PC-3 (cell line): ENCODE measurements around the gene NEAT1. TPM values are rescaled to one million over a fixed set of nuclear protein-coding genes. Genes with fewer than 3 reads are reported as not detected.

Experiments used
- ATAC-seq: fragments of 200-7000 bp; cut with Tn5 transposase; 2 replicates; pipeline ENCODE4 v1.9.1; 2020; ENCODE audit warnings: mild to moderate bottlenecking, moderate library complexity
- BruUV-seq: library from RNA; stranded (reverse); fragments of 400-500 nt; replicated peaks from 2 replicates; lab custom pipeline; 2021; lab: Mats Ljungman, UMichigan
- CTCF ChIA-PET: fragments of 300-600 bp; sonication (Branson Sonifier 250); formaldehyde crosslinking; loops from one replicate; lab custom pipeline; 2022; ENCODE audit warnings: antibody characterized with exemption; lab: Charles Lee
- POLR2A ChIA-PET: fragments of 300-600 bp; sonication (Branson Sonifier 250); formaldehyde crosslinking; loops from one replicate; lab custom pipeline; 2022; ENCODE audit warnings: antibody characterized with exemption; ENCODE audit not compliant: unreplicated experiment; lab: Charles Lee
- DNase-seq: peaks from one replicate; pipeline ENCODE4 v3.0.0-alpha.2; 2015
- H2AFZ ChIP-seq: fragments of 300-600 bp; sonication (generic); 2 replicates; pipeline ENCODE4 v1.6.0; 2016; ENCODE audit warnings: antibody characterized with exemption, low read length
- H3F3A ChIP-seq: fragments of 300-600 bp; sonication (generic); one replicate; pipeline ENCODE4 v1.6.0; 2017; ENCODE audit warnings: antibody characterized with exemption, low read length, control low read depth, mild to moderate bottlenecking; ENCODE audit not compliant: unreplicated experiment
- H3K27ac ChIP-seq: fragments of 300-600 bp; sonication (generic); 2 replicates; pipeline ENCODE4 v1.5.1; 2016; ENCODE audit warnings: mild to moderate bottlenecking, low read length
- H3K27me3 ChIP-seq: fragments of 300-600 bp; sonication (generic); 2 replicates; pipeline ENCODE4 v1.6.1; 2016; ENCODE audit warnings: low read length, mixed read lengths
- H3K36me3 ChIP-seq: fragments of 300-600 bp; sonication (generic); 2 replicates; pipeline ENCODE4 v1.6.1; 2016; ENCODE audit warnings: low read depth, mixed run types, low read length, mixed read lengths
- H3K4me1 ChIP-seq: fragments of 300-600 bp; sonication (generic); 2 replicates; pipeline ENCODE4 v1.5.1; 2016; ENCODE audit warnings: low read length; ENCODE audit not compliant: insufficient read depth
- H3K4me2 ChIP-seq: fragments of 300-600 bp; sonication (generic); 2 replicates; pipeline ENCODE4 v1.6.0; 2016; ENCODE audit warnings: low read length
- H3K4me3 ChIP-seq: fragments of 300-600 bp; sonication (generic); 2 replicates; pipeline ENCODE4 v1.5.1; 2016; ENCODE audit warnings: mild to moderate bottlenecking, low read length, mixed read lengths
- H3K79me2 ChIP-seq: fragments of 300-600 bp; sonication (generic); 2 replicates; pipeline ENCODE4 v1.6.1; 2017; ENCODE audit warnings: low read length, mixed read lengths
- H3K9ac ChIP-seq: fragments of 300-600 bp; sonication (generic); 2 replicates; pipeline ENCODE4 v1.6.0; 2016; ENCODE audit warnings: mild to moderate bottlenecking, low read length
- H3K9me2 ChIP-seq: fragments of 300-600 bp; sonication (generic); replicated peaks from 2 replicates; pipeline ENCODE4 v1.6.1; 2016; ENCODE audit warnings: mixed run types, low read length, mixed read lengths
- H3K9me3 ChIP-seq: fragments of 300-600 bp; sonication (generic); 2 replicates; pipeline ENCODE4 v1.6.1; 2016; ENCODE audit warnings: low read length, mixed read lengths
- H4K20me1 ChIP-seq: fragments of 300-600 bp; sonication (generic); 2 replicates; pipeline ENCODE4 v1.6.1; 2016; ENCODE audit warnings: low read length, mixed read lengths
- EZH2 ChIP-seq: fragments of 300-600 bp; sonication (generic); IDR thresholded peaks from one replicate; pipeline ENCODE4 v1.6.1; 2017; ENCODE audit warnings: antibody characterized with exemption, mild to moderate bottlenecking, low read length; ENCODE audit not compliant: unreplicated experiment
- EZH2phosphoT487 ChIP-seq: fragments of 300-600 bp; sonication (generic); IDR thresholded peaks from 2 replicates; pipeline ENCODE4 v1.6.1; 2018; ENCODE audit warnings: mild to moderate bottlenecking, antibody characterized with exemption, low read length, borderline replicate concordance
- intact Hi-C: fragments of 100-400 bp; cut with micrococcal nuclease; formaldehyde crosslinking; loops from 2 replicates; pipeline ENCODE4 v1.9.0; 2023
- total RNA-seq: library from RNA; depleted of rRNA; stranded (reverse); fragments of >200 nt; gene quantifications from 2 replicates; pipeline ENCODE4 v1.2.3, GENCODE V29; 2014
- TF ChIP-seq, protein P1 (sequence below): fragments of 300-600 bp; sonication (generic); conservative IDR thresholded peaks from 2 replicates; pipeline ENCODE4 v1.5.1; 2017; ENCODE audit warnings: antibody characterized with exemption, low read depth, mild to moderate bottlenecking, low read length

NEAT1 gene
- total RNA-seq, 1 experiment from 2014 or later: 47.9 TPM

DNA sequence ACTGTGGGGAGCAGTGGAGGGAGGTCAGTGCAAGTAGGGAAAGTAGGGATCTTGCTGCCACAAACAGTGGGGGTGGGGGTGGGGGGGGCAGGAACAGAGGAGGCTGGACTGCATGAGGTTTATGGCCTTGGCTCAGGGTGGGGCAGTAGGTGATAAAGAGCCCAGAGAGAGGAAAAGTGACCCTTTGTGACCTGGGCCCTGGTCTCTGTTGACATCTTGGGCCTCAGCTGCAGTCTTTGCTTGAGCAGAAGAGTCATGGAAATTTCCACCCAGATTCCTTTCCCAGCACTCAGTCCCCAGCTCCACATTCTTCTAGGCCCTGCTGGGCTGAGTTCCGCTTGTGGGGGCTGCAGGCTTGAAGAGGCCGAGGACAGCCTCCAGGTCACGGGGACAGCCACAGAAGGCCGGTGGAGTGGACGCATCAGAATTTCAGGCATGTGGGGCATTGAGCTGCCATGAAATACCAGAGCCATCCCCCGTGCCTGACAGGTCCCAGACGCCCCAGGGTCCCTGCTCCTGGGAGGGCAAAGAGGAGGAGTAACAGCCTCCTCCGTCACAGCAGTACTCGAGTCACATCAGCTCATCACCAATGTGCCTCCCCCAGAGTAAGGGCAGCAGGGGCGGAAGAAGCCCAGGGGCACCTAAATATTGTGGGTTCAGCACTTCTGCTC lies 66.6 kb downstream of the NEAT1 start:
- no peak for ATAC-seq
- H2AFZ ChIP-seq: no peak overlapping the region

DNA sequence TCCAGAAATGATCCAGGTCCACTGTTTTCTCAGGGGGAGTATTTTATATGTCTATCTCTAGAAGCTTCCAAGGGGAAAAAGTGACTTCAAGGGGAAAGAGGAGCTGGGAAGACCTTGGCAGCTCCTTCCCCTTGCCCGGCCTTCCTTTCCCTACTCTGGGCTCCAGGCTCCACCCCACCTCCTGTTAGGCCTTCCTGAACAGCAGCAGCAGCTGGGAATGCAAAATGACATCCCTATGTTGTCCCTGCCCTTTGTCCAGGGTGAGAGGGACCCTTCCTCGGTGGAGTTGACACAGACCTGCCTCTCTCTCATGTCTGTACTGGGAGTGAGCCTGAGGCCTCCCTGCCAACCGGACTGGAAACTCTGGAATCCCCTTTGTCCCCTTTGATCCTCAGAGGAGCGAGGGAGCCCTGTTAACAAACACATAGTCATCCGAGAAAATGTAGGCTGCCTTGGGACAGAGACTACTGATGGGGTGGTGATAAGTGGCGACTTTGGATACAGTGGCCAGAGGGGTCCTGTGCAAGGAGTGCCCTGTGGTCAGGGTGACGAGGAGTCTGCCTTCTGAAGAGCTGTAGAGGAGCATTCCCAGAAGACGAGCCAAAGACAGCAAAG lies 67.2 kb downstream of the NEAT1 start:
- no TSS peak for BruUV-seq
- ATAC-seq: no peak

More for the DNA sequence above, 66.6 kb downstream of the NEAT1 start:
- H3K4me1 ChIP-seq: peaks cover 54% of the 10 kb centered on the region
- intact Hi-C loops: no loop called here
- no peak overlapping the region for H3K4me3 ChIP-seq
- no peaks in the 10 kb centered on the region for H3K27me3 ChIP-seq
- H3F3A ChIP-seq: no peaks in the 10 kb centered on the region
- H3K27ac ChIP-seq: no peak overlapping the region
- no peaks in the 10 kb centered on the region for H4K20me1 ChIP-seq
- H3K9me3 ChIP-seq: no peaks in the 10 kb centered on the region
- ChIA-PET CTCF (interaction anchor here (0.6 kb wide), 1 partner anchor 19 kb away, joined by 5 read pairs; no protein-coding TSS in a partner anchor), POLR2A (interaction anchor here (2.6 kb wide), 1 partner anchor 9 kb away, joined by 21 read pairs; the partner anchor contains the start of gene MALAT1)
- no peak for DNase-seq
- TF ChIP-seq EZH2phosphoT487: no peak
- TF ChIP-seq, protein P1, sequence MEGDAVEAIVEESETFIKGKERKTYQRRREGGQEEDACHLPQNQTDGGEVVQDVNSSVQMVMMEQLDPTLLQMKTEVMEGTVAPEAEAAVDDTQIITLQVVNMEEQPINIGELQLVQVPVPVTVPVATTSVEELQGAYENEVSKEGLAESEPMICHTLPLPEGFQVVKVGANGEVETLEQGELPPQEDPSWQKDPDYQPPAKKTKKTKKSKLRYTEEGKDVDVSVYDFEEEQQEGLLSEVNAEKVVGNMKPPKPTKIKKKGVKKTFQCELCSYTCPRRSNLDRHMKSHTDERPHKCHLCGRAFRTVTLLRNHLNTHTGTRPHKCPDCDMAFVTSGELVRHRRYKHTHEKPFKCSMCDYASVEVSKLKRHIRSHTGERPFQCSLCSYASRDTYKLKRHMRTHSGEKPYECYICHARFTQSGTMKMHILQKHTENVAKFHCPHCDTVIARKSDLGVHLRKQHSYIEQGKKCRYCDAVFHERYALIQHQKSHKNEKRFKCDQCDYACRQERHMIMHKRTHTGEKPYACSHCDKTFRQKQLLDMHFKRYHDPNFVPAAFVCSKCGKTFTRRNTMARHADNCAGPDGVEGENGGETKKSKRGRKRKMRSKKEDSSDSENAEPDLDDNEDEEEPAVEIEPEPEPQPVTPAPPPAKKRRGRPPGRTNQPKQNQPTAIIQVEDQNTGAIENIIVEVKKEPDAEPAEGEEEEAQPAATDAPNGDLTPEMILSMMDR: no peak
- TF ChIP-seq EZH2: no peak
- no peak overlapping the region for H3K9ac ChIP-seq
- H3K36me3 ChIP-seq: no peaks in the 10 kb centered on the region
- H3K79me2 ChIP-seq: 0 out of 2 replicates have a peak, but pooled peaks cover 3% of the 10 kb centered on the region
- H3K9me2 ChIP-seq: no peaks in the 10 kb centered on the region
- no TSS peak for BruUV-seq
- H3K4me2 ChIP-seq: no peak overlapping the region

More for the DNA sequence above, 67.2 kb downstream of the NEAT1 start:
- Histone ChIP-seq H3K27me3 (no peaks in the 10 kb centered on the region), H3K79me2 (0 out of 2 replicates have a peak, but pooled peaks cover 3% of the 10 kb centered on the region), H3K9me2 (no peaks in the 10 kb centered on the region), H2AFZ (no peak overlapping the region), H3K9me3 (no peaks in the 10 kb centered on the region), H3K36me3 (no peaks in the 10 kb centered on the region), H3K27ac (no peak overlapping the region), H3K9ac (no peak overlapping the region), H3K4me1 (peaks cover 60% of the 10 kb centered on the region), H4K20me1 (no peaks in the 10 kb centered on the region), H3F3A (no peaks in the 10 kb centered on the region), H3K4me2 (no peak overlapping the region), H3K4me3 (no peak overlapping the region)
- intact Hi-C loops: no loop called here
- POLR2A ChIA-PET: interaction anchor here (0.6 kb wide), 1 partner anchor 120 kb away, joined by 3 read pairs; no protein-coding TSS in a partner anchor
- TF ChIP-seq EZH2 (no peak), EZH2phosphoT487 (no peak)
- TF ChIP-seq, protein P1: no peak
- CTCF ChIA-PET: no interaction called here
- DNase-seq: no peak
